Keratinocyte (primary cell): ENCODE measurements around the gene TEX44.
A peak's percentile ranks its signal among the peaks of the same experiment; 100 is the strongest.

Experiments
- EZH2 ChIP-seq: IDR thresholded peaks from one replicate; pipeline ENCODE4 v1.6.1; 2012; ENCODE audit warnings: inconsistent platforms, mild to moderate bottlenecking, low read length, moderate library complexity
- TF ChIP-seq, protein P1 (sequence below), 3 experiments: IDR thresholded peaks in 1 of 3; conservative IDR thresholded peaks in 1 of 3; optimal IDR thresholded peaks in 1 of 3; 2 replicates in 2 of 3; 3 replicates in 1 of 3; pipeline versions ENCODE3 to v1.5.1; 2011; ENCODE audit warnings: low read length in 3 of 3, mild to moderate bottlenecking in 3 of 3, moderate library complexity in 2 of 3, control low read depth in 1 of 3, inconsistent platforms in 1 of 3; ENCODE audit not compliant: insufficient read depth in 2 of 3; ENCODE audit errors: extremely low read depth in 1 of 3

DNA sequence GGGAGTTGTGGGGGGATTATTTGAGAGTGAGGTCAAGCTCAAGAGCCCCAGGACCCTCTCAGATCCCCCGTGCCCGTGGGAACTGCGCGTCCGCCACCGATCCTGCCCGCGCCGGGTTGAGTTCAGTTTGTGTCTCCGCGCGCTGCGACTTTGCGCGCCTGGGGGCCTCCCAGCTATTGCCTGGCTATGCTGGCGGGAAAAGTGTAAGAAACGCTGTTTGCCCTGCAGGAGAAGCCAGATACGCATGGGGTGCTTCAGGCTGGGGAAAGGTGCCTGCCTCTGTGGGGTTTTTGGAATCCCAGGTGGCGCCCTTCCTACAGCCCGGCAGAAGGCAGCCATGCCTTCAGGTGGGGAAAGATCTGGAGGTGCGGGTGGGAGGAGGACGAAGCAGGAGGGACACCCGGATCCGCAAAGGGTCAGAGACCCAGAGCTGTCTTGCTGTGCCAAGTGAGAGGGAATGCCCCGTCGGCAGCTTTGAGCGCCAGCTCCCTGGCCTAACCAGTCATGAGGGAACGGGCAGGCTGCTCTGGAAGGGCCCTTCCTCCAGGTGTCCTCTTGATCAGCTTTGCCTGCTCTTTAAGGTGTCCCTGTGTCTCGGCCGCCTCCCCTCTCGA lies 22.5 kb downstream of the TEX44 start:
- TF ChIP-seq, protein P1, sequence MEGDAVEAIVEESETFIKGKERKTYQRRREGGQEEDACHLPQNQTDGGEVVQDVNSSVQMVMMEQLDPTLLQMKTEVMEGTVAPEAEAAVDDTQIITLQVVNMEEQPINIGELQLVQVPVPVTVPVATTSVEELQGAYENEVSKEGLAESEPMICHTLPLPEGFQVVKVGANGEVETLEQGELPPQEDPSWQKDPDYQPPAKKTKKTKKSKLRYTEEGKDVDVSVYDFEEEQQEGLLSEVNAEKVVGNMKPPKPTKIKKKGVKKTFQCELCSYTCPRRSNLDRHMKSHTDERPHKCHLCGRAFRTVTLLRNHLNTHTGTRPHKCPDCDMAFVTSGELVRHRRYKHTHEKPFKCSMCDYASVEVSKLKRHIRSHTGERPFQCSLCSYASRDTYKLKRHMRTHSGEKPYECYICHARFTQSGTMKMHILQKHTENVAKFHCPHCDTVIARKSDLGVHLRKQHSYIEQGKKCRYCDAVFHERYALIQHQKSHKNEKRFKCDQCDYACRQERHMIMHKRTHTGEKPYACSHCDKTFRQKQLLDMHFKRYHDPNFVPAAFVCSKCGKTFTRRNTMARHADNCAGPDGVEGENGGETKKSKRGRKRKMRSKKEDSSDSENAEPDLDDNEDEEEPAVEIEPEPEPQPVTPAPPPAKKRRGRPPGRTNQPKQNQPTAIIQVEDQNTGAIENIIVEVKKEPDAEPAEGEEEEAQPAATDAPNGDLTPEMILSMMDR (optimal IDR thresholded peaks at IDR 0.05 in 1 of 3, IDR thresholded peaks at IDR 0.05 in 1 of 3, conservative IDR thresholded peaks at IDR 0.05 in 1 of 3; ENCODE audit: extremely low read depth in 1 of 3, insufficient read depth in 2 of 3, low read length in 3 of 3) = peak in 1 of 3 experiments; percentile 52
- no peak for TF ChIP-seq EZH2
